Fibroblast of villous mesenchyme (primary cell): ENCODE measurements around the gene RPRD1A. TPM values are rescaled to one million over a fixed set of nuclear protein-coding genes. Genes with fewer than 3 reads are reported as not detected.
A peak's percentile ranks its signal among the peaks of the same experiment; 100 is the strongest.

ENCODE experiments used
- DNase-seq: peaks from one replicate; pipeline ENCODE4 v3.0.0-alpha.2; 2010; ENCODE audit warnings: low read depth
- H3K4me3 ChIP-seq: 2 replicates; pipeline ENCODE4 v1.5.1; 2011; ENCODE audit warnings: low read depth, mild to moderate bottlenecking, low read length
- CTCF ChIP-seq: IDR thresholded peaks from 2 replicates; pipeline ENCODE4 v1.5.1; 2012; ENCODE audit warnings: low read depth, mild to moderate bottlenecking, low read length; ENCODE audit not compliant: insufficient read depth
- total RNA-seq: library from RNA; depleted of rRNA; stranded (reverse); fragments of >200 nt; gene quantifications from 2 replicates; pipeline ENCODE4 v1.2.3, GENCODE V29; 2012

RPRD1A gene
- total RNA-seq, 1 donor = 70.4 TPM

- DNase-seq = peak; percentile 34
- no peak overlapping the region for H3K4me3 ChIP-seq
- no peak for TF ChIP-seq CTCF
These were observed 21.9 kb downstream of the RPRD1A start for GRCh38 chr18:36045241-36045991.

GRCh38 chr18:36043153-36043552 is 24.2 kb downstream of the RPRD1A start:
- no peak for TF ChIP-seq CTCF
- H3K4me3 ChIP-seq = no peak overlapping the region
- no peak for DNase-seq

GRCh38 chr18:36041146-36041545 is 26.2 kb downstream of the RPRD1A start:
- TF ChIP-seq CTCF = no peak
- no peak for DNase-seq
- H3K4me3 ChIP-seq = no peak overlapping the region

GRCh38 chr18:36038102-36038663 is 29.2 kb downstream of the RPRD1A start:
- no peak overlapping the region for H3K4me3 ChIP-seq
- no peak for TF ChIP-seq CTCF
- no peak for DNase-seq

- H3K4me3 ChIP-seq = no peak overlapping the region
- no peak for DNase-seq
- no peak for TF ChIP-seq CTCF
These were observed 32.1 kb downstream of the RPRD1A start for GRCh38 chr18:36035253-36035652.

GRCh38 chr18:36034299-36034895 is 33.0 kb downstream of the RPRD1A start:
- TF ChIP-seq CTCF = no peak

More at GRCh38 chr18:36034299-36034895, 33.0 kb downstream of the RPRD1A start:
- DNase-seq = no peak
- H3K4me3 ChIP-seq = no peak overlapping the region
